GM12892 (cell line): ENCODE measurements around the gene SLC52A3.

Experiments used
- POLR2A ChIP-seq: IDR thresholded peaks from 2 replicates; pipeline ENCODE4 v1.6.1; 2011; ENCODE audit warnings: low read depth, low read length, control low read depth
- POLR2AphosphoS5 ChIP-seq: IDR thresholded peaks from 2 replicates; pipeline ENCODE4 v1.6.1; 2011; ENCODE audit warnings: low read depth, low read length, control low read depth

DNA sequence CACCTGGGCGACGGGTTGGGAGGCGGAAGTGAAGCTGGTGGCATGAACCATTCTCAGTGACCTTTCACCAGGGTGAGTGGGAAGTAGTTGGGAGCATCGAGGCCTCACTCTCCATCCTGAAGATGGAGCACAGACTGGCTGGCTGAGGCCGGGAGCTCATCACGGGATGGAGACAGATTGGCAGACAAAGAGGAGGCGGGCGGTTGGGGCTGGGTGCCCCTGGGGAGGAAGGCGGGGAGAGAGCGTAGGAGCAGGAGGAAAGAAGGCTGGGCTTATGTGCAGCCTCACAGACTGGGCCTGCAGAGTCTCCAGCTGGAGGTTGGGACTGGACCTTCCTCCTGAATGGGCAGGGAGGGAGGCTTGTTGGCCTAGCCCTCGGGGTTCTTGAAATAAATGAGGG lies 48.5 kb downstream of the SLC52A3 start:
- TF ChIP-seq POLR2AphosphoS5 (no peak), POLR2A (no peak)
